Measurements from ENCODE around the gene LDLRAD3.

GRCh38 chr11:36280531-36280930, 336.7 kb downstream of the LDLRAD3 start:
- TF ChIP-seq FOXM1 (IDR thresholded peaks at IDR 0.05; ENCODE audit: borderline replicate concordance, low read depth): no peak
- no peak for TF ChIP-seq EGR1 (IDR thresholded peaks at IDR 0.05)
- TF ChIP-seq EP300 (IDR thresholded peaks at IDR 0.05; ENCODE audit: borderline replicate concordance): no peak
- TF ChIP-seq YY1 (IDR thresholded peaks at IDR 0.05; ENCODE audit: low read depth): no peak
